Neural progenitor cell (in vitro differentiated cells): ENCODE measurements around the gene OR51D1.

ENCODE experiments used
- EZH2 ChIP-seq: fragments of 200-600 bp; sonication (generic); IDR thresholded peaks from 2 replicates; pipeline ENCODE4 v1.6.1; 2017; ENCODE audit warnings: antibody characterized with exemption, mild to moderate bottlenecking, moderate library complexity
- EZH2phosphoT487 ChIP-seq: fragments of 200-600 bp; sonication (generic); IDR thresholded peaks from 2 replicates; pipeline ENCODE4 v1.6.1; 2017; ENCODE audit warnings: antibody characterized with exemption
- TF ChIP-seq, protein P1 (sequence below): fragments of 200-600 bp; sonication (generic); IDR thresholded peaks from 2 replicates; pipeline ENCODE4 v1.5.1; 2017; ENCODE audit warnings: antibody characterized with exemption, mild to moderate bottlenecking

DNA sequence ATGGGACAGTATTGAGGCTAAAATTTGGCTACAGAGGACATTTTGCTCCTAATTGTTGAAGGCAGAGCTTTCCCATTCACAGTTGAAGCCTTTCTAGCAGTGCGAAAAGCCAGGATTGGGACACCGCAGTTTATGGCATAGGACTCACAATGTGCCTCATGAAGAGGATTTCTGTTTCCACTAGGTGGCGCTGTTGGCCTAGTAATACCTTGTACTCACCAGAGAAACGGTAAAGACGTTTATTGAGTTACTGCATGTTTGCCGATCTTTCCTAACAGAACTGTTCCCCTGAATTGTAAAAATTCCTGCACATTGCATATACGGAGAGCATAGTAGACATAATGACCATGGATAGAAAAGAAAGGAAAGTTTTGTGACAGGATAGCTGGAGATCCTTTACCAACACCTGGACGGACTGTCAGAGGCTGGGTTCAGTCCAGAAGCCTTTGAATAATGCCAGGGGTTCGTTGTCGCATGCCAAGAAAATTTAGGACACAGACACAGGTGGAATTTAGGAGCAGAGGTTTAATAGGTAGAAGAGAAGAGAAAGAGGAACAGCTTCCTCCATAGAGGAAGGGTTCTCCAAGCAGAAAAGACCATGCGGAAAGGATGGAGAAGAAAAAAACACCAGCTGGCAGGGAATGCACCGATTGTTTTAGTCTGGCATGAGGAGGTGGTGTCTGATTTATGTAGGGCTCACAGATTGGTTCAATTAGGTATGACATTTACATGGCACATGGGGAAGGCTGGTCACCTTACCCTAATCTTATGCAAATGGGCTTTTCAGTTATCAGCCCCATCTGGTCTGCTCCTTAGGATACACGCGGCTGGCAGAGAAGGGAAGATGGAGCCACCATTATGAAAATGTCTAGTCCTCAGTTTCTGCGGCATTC, 10.8 kb upstream of the OR51D1 start:
- TF ChIP-seq, protein P1, sequence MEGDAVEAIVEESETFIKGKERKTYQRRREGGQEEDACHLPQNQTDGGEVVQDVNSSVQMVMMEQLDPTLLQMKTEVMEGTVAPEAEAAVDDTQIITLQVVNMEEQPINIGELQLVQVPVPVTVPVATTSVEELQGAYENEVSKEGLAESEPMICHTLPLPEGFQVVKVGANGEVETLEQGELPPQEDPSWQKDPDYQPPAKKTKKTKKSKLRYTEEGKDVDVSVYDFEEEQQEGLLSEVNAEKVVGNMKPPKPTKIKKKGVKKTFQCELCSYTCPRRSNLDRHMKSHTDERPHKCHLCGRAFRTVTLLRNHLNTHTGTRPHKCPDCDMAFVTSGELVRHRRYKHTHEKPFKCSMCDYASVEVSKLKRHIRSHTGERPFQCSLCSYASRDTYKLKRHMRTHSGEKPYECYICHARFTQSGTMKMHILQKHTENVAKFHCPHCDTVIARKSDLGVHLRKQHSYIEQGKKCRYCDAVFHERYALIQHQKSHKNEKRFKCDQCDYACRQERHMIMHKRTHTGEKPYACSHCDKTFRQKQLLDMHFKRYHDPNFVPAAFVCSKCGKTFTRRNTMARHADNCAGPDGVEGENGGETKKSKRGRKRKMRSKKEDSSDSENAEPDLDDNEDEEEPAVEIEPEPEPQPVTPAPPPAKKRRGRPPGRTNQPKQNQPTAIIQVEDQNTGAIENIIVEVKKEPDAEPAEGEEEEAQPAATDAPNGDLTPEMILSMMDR, result peak; percentile 85
- TF ChIP-seq EZH2 (no peak), EZH2phosphoT487 (no peak)
